Mammary epithelial cell (primary cell): Measurements from ENCODE around the gene DTNB.

Source experiments
- CTCF ChIP-seq, 2 donors: IDR thresholded peaks in 1 of 2; conservative IDR thresholded peaks in 1 of 2; 2 replicates each; pipeline ENCODE4 v1.5.1; 2011 to 2012; ENCODE audit warnings: inconsistent platforms in 2 of 2, low read length in 2 of 2, mild to moderate bottlenecking in 2 of 2, control low read depth in 1 of 2, low read depth in 1 of 2; ENCODE audit not compliant: insufficient read depth in 1 of 2; ENCODE audit errors: extremely low read depth in 1 of 2
- EZH2 ChIP-seq: IDR thresholded peaks from 2 replicates; pipeline ENCODE4 v1.6.1; 2012; ENCODE audit warnings: low read length, inconsistent platforms, borderline replicate concordance

- TF ChIP-seq CTCF (conservative IDR thresholded peaks at IDR 0.05 in 1 of 2, IDR thresholded peaks at IDR 0.05 in 1 of 2; ENCODE audit: extremely low read depth in 1 of 2, insufficient read depth in 1 of 2, low read depth in 1 of 2, low read length in 2 of 2), result no peak
- no peak for TF ChIP-seq EZH2
Measured at GRCh38 chr2:25402477-25402876, 270.9 kb downstream of the DTNB start.
